Gastroesophageal sphincter (tissue), 4 donors: ENCODE data around the gene CHCT1. TPM values are rescaled to one million over a fixed set of nuclear protein-coding genes. Genes with fewer than 3 reads are reported as not detected.

ENCODE experiments used
- ATAC-seq: fragments of 150-250 bp; one replicate; pipeline ENCODE4 v1.9.1; 2016; ENCODE audit warnings: mild to moderate bottlenecking, moderate library complexity
- H3K27ac ChIP-seq, 4 donors: fragments of 200-600 bp; sonication (generic) in 3 of 4; 1 replicate in 3 of 4; 2 replicates in 1 of 4; pipeline ENCODE4 v1.5.1; 2016 to 2019
- H3K27me3 ChIP-seq: fragments of 200-600 bp; sonication (generic); one replicate; pipeline ENCODE4 v1.5.1; 2019
- H3K36me3 ChIP-seq, 2 donors: fragments of 200-600 bp; sonication (generic); one replicate each; pipeline ENCODE4 v1.5.1; 2019; ENCODE audit warnings: control low read depth in 1 of 2
- H3K4me1 ChIP-seq, 3 donors: fragments of 200-600 bp; sonication (generic); 1 replicate in 2 of 3; 2 replicates in 1 of 3; pipeline ENCODE4 v1.5.1; 2016 to 2019; ENCODE audit warnings: control low read depth in 2 of 3
- H3K4me3 ChIP-seq, 2 donors: fragments of 200-600 bp; sonication (generic); one replicate each; pipeline ENCODE4 v1.5.1; 2019; ENCODE audit warnings: mild to moderate bottlenecking in 1 of 2, moderate library complexity in 1 of 2
- H3K9me3 ChIP-seq, 3 donors: fragments of 200-600 bp; sonication (generic); one replicate each; pipeline ENCODE4 v1.5.1; 2017 to 2019; ENCODE audit warnings: control low read depth in 2 of 3
- CTCF ChIP-seq, 4 experiments: fragments of 200-600 bp in 2 of 4; fragments of 450-650 bp in 2 of 4; sonication (generic) in 1 of 4; IDR thresholded peaks; one replicate each; pipeline ENCODE4 v1.5.1; 2017 to 2019; ENCODE audit warnings: antibody characterized with exemption in 4 of 4, mild to moderate bottlenecking in 2 of 4, moderate library complexity in 2 of 4
- EP300 ChIP-seq: sonication (generic); formaldehyde crosslinking; IDR thresholded peaks from one replicate; pipeline ENCODE4 v1.6.1; 2017; ENCODE audit warnings: antibody characterized with exemption, mild to moderate bottlenecking
- POLR2A ChIP-seq, 2 donors: fragments of 450-650 bp; IDR thresholded peaks; one replicate each; pipeline ENCODE4 v1.6.1; 2017; ENCODE audit warnings: antibody characterized with exemption in 2 of 2, mild to moderate bottlenecking in 2 of 2, moderate library complexity in 1 of 2
- POLR2AphosphoS5 ChIP-seq: sonication (generic); formaldehyde crosslinking; IDR thresholded peaks from one replicate; pipeline ENCODE4 v1.6.1; 2017; ENCODE audit warnings: antibody characterized with exemption
- WGBS, 2 donors: methylation state at CpG; one replicate each; pipeline ENCODE4 v1.1.5; 2018; ENCODE audit warnings: low coverage in 1 of 2; 5-methylcytosine and 5-hydroxymethylcytosine counted together
- total RNA-seq, 4 donors: library from RNA; depleted of rRNA; stranded (reverse); fragments of >200 nt; gene quantifications; one replicate each; pipeline ENCODE4 v1.1.0, GENCODE V29; 2016

Gene CHCT1
- total RNA-seq, 4 donors from 2014 or later, result not detected

- Histone ChIP-seq H3K4me1 (no peaks in the 10 kb centered on the region), H3K9me3 (no peaks in the 10 kb centered on the region), H3K4me3 (no peak overlapping the region), H3K27ac (no peak overlapping the region), H3K27me3 (no peaks in the 10 kb centered on the region), H3K36me3 (no peaks in the 10 kb centered on the region)
- TF ChIP-seq CTCF (IDR thresholded peaks at IDR 0.05), result no peak
- no peak for TF ChIP-seq POLR2AphosphoS5
- TF ChIP-seq POLR2A (IDR thresholded peaks at IDR 0.05), result no peak
- TF ChIP-seq EP300, result no peak
- ATAC-seq, result no peak
- 87 to 90% methylated on average over 5 to 6 of the region's 6 CpGs for WGBS, 2 donors
Measured at GRCh38 chr17:60403962-60404361, 18.3 kb upstream of the CHCT1 start.

- Histone ChIP-seq H3K4me1 (no peaks in the 10 kb centered on the region), H3K27me3 (no peaks in the 10 kb centered on the region), H3K27ac (no peak overlapping the region), H3K9me3 (no peaks in the 10 kb centered on the region), H3K36me3 (no peaks in the 10 kb centered on the region), H3K4me3 (no peak overlapping the region)
- WGBS, 2 donors, result 65 to 79% methylated on average over 2 to 3 of the region's 3 CpGs
- TF ChIP-seq CTCF (IDR thresholded peaks at IDR 0.05) (no peak), EP300 (no peak), POLR2AphosphoS5 (no peak)
- no peak for ATAC-seq
Measured at GRCh38 chr17:60406887-60407286, 15.4 kb upstream of the CHCT1 start.

- WGBS, 2 donors, result 75 to 82% methylated on average over 1 of the region's 4 CpGs
- no peaks in the 10 kb centered on the region for H3K36me3 ChIP-seq
- no peaks in the 10 kb centered on the region for H3K4me1 ChIP-seq
Measured at GRCh38 chr17:60410001-60410400, 12.3 kb upstream of the CHCT1 start.

GRCh38 chr17:60412701-60413100 lies 9.6 kb upstream of the CHCT1 start:
- Histone ChIP-seq H3K36me3 (no peaks in the 10 kb centered on the region), H3K9me3 (no peaks in the 10 kb centered on the region), H3K4me3 (no peak overlapping the region), H3K4me1 (no peaks in the 10 kb centered on the region), H3K27ac (no peak overlapping the region), H3K27me3 (no peaks in the 10 kb centered on the region)
- TF ChIP-seq EP300 (no peak), CTCF (IDR thresholded peaks at IDR 0.05) (no peak), POLR2A (IDR thresholded peaks at IDR 0.05) (no peak), POLR2AphosphoS5 (no peak)
- 54 to 56% methylated on average over 3 of the region's 3 CpGs for WGBS, 2 donors
- ATAC-seq, result no peak

More at GRCh38 chr17:60410001-60410400, 12.3 kb upstream of the CHCT1 start:
- Histone ChIP-seq H3K27ac (no peak overlapping the region), H3K9me3 (no peaks in the 10 kb centered on the region), H3K4me3 (no peak overlapping the region), H3K27me3 (no peaks in the 10 kb centered on the region)
- TF ChIP-seq POLR2AphosphoS5 (no peak), EP300 (no peak), POLR2A (IDR thresholded peaks at IDR 0.05) (no peak), CTCF (IDR thresholded peaks at IDR 0.05) (no peak)
- ATAC-seq, result no peak

GRCh38 chr17:60415146-60415545 lies 7.1 kb upstream of the CHCT1 start:
- Histone ChIP-seq H3K4me1 (no peaks in the 10 kb centered on the region), H3K27ac (no peak overlapping the region), H3K36me3 (no peaks in the 10 kb centered on the region), H3K4me3 (no peak overlapping the region), H3K9me3 (no peaks in the 10 kb centered on the region), H3K27me3 (no peaks in the 10 kb centered on the region)
- no peak for ATAC-seq
- 100% methylated on average over 1 of the region's 1 CpG for WGBS, 2 donors
- TF ChIP-seq POLR2AphosphoS5 (no peak), EP300 (no peak), POLR2A (IDR thresholded peaks at IDR 0.05) (no peak), CTCF (IDR thresholded peaks at IDR 0.05) (no peak)
